Measurements from ENCODE around the gene RAB36. TPM values are rescaled to one million over a fixed set of nuclear protein-coding genes. Genes with fewer than 3 reads are reported as not detected.

RAB36 gene
- total and polyA plus RNA-seq, 9 of the 15 experiments (the other 6 are each of a cell fraction or from before 2014, with no cell fraction given): 0.04 to 0.50 (median 0.08) TPM; not detected in 3

DNA sequence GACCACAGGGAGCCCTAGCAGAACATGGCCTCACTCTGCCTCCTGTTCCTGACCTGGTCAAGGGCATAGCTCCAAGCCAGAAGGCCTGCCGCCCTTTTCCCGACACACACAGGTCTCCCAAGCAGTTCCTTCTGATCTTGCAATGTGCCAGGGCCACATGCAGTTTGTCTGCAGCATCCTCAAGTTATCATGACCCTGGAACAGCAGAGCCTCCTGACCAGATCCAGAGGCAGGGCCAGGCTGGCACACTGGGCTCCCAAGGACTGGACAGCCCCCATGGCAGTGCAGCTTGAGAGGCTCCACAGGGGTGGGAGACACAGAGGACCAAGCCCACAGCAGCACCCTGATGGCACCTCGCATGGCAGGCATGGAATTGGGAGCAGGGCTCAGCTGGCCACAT lies 43.8 kb upstream of the RAB36 start (continued):
- TF ChIP-seq, protein P1, sequence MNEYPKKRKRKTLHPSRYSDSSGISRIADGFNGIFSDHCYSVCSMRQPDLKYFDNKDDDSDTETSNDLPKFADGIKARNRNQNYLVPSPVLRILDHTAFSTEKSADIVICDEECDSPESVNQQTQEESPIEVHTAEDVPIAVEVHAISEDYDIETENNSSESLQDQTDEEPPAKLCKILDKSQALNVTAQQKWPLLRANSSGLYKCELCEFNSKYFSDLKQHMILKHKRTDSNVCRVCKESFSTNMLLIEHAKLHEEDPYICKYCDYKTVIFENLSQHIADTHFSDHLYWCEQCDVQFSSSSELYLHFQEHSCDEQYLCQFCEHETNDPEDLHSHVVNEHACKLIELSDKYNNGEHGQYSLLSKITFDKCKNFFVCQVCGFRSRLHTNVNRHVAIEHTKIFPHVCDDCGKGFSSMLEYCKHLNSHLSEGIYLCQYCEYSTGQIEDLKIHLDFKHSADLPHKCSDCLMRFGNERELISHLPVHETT (CRISPR knock-in tag; conservative IDR thresholded peaks at IDR 0.05 in 1 of 2, IDR thresholded peaks at IDR 0.05 in 1 of 2): peak in 1 of 2 experiments; percentile 47; a peak in 1 of 4 replicates
- TF ChIP-seq MAFG (tag; conservative IDR thresholded peaks at IDR 0.05) (no peak), SMAD1 (IDR thresholded peaks at IDR 0.05; ENCODE audit: low read depth, low read length, partially characterized antibody) (no peak), MYNN (IDR thresholded peaks at IDR 0.05) (no peak), MYNN (CRISPR knock-in tag; IDR thresholded peaks at IDR 0.05) (peak; percentile 70; the same call in 1 of the 2 replicates), TBP (optimal IDR thresholded peaks at IDR 0.05; ENCODE audit: low read depth, low read length) (peak; percentile 18), PTBP1 (IDR thresholded peaks at IDR 0.05; ENCODE audit: low read depth, low read length) (no peak), ZC3H11A (IDR thresholded peaks at IDR 0.05; ENCODE audit: low read depth, low read length) (no peak), NFIC (IDR thresholded peaks at IDR 0.05) (no peak), WHSC1 (IDR thresholded peaks at IDR 0.05; ENCODE audit: low read length) (no peak)
- TF ChIP-seq, protein P2, sequence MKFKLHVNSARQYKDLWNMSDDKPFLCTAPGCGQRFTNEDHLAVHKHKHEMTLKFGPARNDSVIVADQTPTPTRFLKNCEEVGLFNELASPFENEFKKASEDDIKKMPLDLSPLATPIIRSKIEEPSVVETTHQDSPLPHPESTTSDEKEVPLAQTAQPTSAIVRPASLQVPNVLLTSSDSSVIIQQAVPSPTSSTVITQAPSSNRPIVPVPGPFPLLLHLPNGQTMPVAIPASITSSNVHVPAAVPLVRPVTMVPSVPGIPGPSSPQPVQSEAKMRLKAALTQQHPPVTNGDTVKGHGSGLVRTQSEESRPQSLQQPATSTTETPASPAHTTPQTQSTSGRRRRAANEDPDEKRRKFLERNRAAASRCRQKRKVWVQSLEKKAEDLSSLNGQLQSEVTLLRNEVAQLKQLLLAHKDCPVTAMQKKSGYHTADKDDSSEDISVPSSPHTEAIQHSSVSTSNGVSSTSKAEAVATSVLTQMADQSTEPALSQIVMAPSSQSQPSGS (CRISPR knock-in tag; IDR thresholded peaks at IDR 0.05): no peak
- TF ChIP-seq, protein P3, sequence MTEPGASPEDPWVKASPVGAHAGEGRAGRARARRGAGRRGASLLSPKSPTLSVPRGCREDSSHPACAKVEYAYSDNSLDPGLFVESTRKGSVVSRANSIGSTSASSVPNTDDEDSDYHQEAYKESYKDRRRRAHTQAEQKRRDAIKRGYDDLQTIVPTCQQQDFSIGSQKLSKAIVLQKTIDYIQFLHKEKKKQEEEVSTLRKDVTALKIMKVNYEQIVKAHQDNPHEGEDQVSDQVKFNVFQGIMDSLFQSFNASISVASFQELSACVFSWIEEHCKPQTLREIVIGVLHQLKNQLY (CRISPR knock-in tag; conservative IDR thresholded peaks at IDR 0.05): 0 out of 4 replicates have a peak, but pooled peaks of 1 of the 2 experiments have one; percentile 37
- TF ChIP-seq, protein P4, sequence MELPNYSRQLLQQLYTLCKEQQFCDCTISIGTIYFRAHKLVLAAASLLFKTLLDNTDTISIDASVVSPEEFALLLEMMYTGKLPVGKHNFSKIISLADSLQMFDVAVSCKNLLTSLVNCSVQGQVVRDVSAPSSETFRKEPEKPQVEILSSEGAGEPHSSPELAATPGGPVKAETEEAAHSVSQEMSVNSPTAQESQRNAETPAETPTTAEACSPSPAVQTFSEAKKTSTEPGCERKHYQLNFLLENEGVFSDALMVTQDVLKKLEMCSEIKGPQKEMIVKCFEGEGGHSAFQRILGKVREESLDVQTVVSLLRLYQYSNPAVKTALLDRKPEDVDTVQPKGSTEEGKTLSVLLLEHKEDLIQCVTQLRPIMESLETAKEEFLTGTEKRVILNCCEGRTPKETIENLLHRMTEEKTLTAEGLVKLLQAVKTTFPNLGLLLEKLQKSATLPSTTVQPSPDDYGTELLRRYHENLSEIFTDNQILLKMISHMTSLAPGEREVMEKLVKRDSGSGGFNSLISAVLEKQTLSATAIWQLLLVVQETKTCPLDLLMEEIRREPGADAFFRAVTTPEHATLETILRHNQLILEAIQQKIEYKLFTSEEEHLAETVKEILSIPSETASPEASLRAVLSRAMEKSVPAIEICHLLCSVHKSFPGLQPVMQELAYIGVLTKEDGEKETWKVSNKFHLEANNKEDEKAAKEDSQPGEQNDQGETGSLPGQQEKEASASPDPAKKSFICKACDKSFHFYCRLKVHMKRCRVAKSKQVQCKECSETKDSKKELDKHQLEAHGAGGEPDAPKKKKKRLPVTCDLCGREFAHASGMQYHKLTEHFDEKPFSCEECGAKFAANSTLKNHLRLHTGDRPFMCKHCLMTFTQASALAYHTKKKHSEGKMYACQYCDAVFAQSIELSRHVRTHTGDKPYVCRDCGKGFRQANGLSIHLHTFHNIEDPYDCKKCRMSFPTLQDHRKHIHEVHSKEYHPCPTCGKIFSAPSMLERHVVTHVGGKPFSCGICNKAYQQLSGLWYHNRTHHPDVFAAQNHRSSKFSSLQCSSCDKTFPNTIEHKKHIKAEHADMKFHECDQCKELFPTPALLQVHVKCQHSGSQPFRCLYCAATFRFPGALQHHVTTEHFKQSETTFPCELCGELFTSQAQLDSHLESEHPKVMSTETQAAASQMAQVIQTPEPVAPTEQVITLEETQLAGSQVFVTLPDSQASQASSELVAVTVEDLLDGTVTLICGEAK (IDR thresholded peaks at IDR 0.05): no peak
- TF ChIP-seq, protein P4 (CRISPR knock-in tag; IDR thresholded peaks at IDR 0.05): peak; percentile 47; the same call in 1 of the 2 replicates
- TF ChIP-seq, protein P5, sequence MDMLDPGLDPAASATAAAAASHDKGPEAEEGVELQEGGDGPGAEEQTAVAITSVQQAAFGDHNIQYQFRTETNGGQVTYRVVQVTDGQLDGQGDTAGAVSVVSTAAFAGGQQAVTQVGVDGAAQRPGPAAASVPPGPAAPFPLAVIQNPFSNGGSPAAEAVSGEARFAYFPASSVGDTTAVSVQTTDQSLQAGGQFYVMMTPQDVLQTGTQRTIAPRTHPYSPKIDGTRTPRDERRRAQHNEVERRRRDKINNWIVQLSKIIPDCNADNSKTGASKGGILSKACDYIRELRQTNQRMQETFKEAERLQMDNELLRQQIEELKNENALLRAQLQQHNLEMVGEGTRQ (CRISPR knock-in tag; IDR thresholded peaks at IDR 0.05): 0 out of 2 replicates have a peak, but pooled peaks have one; percentile 15

Data from K562 (cell line).